Measurements from ENCODE around the gene DCTN2.
"Not testable (repeated sequence)": the region's sequence is repeated elsewhere in the genome, so short reads cannot be mapped to it uniquely, and the experiment has no call there.

Gene DCTN2

GRCh38 chr12:57513677-57514076, 33.3 kb downstream of the DCTN2 start:
- not testable (repeated sequence) for DNase-seq

- DNase-seq: no peak
These were observed 33.7 kb downstream of the DCTN2 start for GRCh38 chr12:57513266-57513665.

GRCh38 chr12:57512665-57513064, 34.3 kb downstream of the DCTN2 start:
- DNase-seq: no peak

GRCh38 chr12:57511588-57512325, 35.2 kb downstream of the DCTN2 start:
- no peak for DNase-seq

- DNase-seq: no peak
These were observed 35.8 kb downstream of the DCTN2 start for GRCh38 chr12:57511161-57511560.

GRCh38 chr12:57507796-57508195, 39.2 kb downstream of the DCTN2 start:
- DNase-seq: not testable (repeated sequence)

GRCh38 chr12:57506541-57506940, 40.5 kb downstream of the DCTN2 start:
- not testable (repeated sequence) for DNase-seq

GRCh38 chr12:57502311-57502969, 44.6 kb downstream of the DCTN2 start:
- DNase-seq: not testable (repeated sequence)

- no peak for DNase-seq
These were observed 46.8 kb downstream of the DCTN2 start for GRCh38 chr12:57500213-57500612.

GRCh38 chr12:57498571-57498970, 48.4 kb downstream of the DCTN2 start:
- no peak for DNase-seq

GRCh38 chr12:57498132-57498502, 48.9 kb downstream of the DCTN2 start:
- DNase-seq: no peak

GRCh38 chr12:57497223-57498131, 49.5 kb downstream of the DCTN2 start:
- DNase-seq: no peak

GRCh38 chr12:57496822-57497221, 50.2 kb downstream of the DCTN2 start:
- DNase-seq: no peak

GRCh38 chr12:57495051-57495701, 51.8 kb downstream of the DCTN2 start:
- not testable (repeated sequence) for DNase-seq

GRCh38 chr12:57491393-57492280, 55.4 kb downstream of the DCTN2 start:
- DNase-seq: no peak

- DNase-seq: no peak
These were observed 56.9 kb downstream of the DCTN2 start for GRCh38 chr12:57490126-57490525.

- DNase-seq: no peak
These were observed 57.8 kb downstream of the DCTN2 start for GRCh38 chr12:57489157-57489641.

- DNase-seq: no peak
These were observed 58.4 kb downstream of the DCTN2 start for GRCh38 chr12:57488402-57489156.

- peak; percentile 93 for DNase-seq
These were observed 59.2 kb downstream of the DCTN2 start, which contains the start of gene MARS1 for GRCh38 chr12:57487597-57488401. Gene MARS1, plus strand, starts transcription at chr12:57488068. Its CDS starts 23 bp downstream, at chr12:57488091.

GRCh38 chr12:57487055-57487596, 59.9 kb downstream of the DCTN2 start:
- no peak for DNase-seq

Measured in CD4-positive, alpha-beta T cell treated with Interferon gamma for 1 hour (primary cell).